ENCODE data around the gene CRLF3.
"Not testable (repeated sequence)": the region's sequence is repeated elsewhere in the genome, so short reads cannot be mapped to it uniquely, and the experiment has no call there.

CRLF3 gene

DNA sequence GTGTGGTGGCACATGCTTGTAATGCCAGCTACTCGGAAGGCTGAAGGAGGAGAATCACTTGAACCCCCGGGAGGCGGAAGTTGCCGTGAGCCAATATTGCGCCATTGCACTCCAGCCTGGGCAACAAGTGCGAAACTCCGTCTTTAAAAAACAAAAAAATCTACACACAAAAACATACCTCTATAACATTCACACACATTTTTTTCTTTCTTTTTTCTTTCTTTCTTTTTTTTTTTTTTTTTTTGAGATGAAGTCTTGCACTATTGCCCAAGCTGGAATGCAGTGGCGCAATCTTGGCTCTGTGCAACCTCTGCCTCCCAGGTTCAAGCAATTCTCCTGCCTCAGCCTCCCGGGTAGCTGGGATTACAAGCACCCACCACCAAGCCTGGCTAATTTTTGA is 9.6 kb downstream of the CRLF3 start:
- in situ Hi-C loops (cut with MboI; ENCODE audit: low sequenced_read_pairs) = not testable (repeated sequence)

- in situ Hi-C loops (cut with MboI; ENCODE audit: low sequenced_read_pairs) = not testable (repeated sequence)
Observed at GRCh38 chr17:30814236-30814635, 10.3 kb downstream of the CRLF3 start.

GRCh38 chr17:30812218-30813177 is 12.0 kb downstream of the CRLF3 start:
- in situ Hi-C loops (cut with MboI; ENCODE audit: low sequenced_read_pairs) = no loop called here

GRCh38 chr17:30809867-30810266 is 14.6 kb downstream of the CRLF3 start:
- in situ Hi-C loops (cut with MboI; ENCODE audit: low sequenced_read_pairs) = no loop called here

DNA sequence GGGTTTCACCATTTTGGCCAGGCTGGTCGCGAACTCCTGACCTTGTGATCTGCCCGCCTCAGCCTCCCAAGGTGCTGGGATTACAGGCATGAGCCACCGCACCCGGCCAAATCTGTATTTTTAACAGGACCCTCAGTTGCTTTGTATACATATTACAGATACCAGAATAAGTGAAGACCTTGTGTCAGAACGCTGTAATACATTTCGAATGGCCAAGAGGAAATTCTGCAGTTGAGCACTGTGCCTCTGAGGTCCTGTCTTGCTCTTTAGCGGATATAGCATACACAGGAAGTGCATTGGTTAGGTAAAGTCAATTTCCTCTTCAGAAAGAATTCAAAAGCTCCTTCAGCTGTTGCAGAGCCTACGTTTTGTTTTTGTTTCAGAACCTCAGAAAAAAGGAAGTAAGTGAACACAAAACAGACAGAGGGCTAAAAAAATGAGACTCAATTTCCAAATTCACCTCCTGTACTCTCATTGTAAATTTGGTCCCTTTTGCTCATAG is 15.7 kb downstream of the CRLF3 start:
- in situ Hi-C loops (cut with MboI; ENCODE audit: low sequenced_read_pairs) = no loop called here

DNA sequence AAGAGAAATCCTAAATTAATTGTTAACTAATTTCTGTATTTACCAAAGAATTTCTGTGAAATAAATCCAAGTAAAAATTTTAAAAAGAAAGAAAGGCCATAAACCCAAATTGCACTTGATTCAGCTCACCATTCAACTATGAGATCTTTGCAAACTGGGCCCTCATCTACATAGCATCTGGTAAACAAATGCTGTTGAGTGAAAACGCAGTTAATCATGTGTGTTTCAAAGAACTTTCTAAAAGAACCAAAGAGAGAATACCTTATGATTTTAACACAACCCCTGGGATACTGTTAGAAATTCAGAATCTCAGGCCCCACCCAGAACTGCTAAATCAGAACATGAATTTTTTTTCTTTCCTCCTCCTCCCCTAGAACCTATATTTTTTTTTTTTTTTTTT is 16.6 kb downstream of the CRLF3 start:
- in situ Hi-C loops (cut with MboI; ENCODE audit: low sequenced_read_pairs) = no loop called here

DNA sequence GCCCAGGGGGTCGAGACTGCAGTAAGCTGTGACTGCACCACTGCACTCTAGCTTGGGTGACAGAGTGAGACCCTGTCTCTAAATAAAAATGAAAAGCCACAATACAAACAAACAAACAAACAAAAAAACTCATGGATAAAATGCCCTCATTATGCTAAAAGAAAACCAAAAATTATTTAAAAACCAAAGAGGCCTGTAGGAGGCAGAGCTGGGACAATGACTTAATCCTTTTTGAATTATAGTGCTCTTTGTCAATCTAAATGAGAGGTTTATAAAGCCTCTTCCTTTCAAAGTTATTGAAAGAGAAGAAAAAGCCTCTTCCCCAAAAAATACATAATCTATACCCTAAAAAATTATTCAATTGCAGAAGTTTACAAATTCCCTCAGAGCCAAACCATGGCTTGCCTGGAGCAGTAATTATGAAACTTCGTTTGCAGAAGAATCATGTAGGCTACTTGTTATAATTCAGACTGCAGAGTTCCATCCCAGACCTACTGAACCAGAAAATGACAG is 18.5 kb downstream of the CRLF3 start:
- in situ Hi-C loops (cut with MboI; ENCODE audit: low sequenced_read_pairs) = no loop called here

DNA sequence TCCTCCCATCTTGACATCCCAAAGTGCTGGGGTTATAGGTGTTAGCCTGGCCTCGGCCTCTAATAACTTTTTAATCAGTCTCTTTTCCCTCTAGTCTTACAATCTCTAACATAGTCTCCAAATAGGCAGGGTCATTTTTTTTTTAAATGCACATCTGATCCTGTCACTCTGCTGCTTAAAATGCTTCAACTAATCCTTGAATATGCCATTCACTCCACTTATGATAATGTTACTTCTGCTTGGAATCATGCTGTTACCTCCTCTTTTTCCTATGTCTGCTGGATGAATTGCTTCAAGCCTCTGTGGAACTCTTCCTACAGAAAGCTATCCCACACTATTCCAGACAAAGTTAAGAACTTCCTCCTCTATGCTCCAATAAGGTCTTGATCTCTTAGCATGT is 22.8 kb downstream of the CRLF3 start:
- in situ Hi-C loops (cut with MboI; ENCODE audit: low sequenced_read_pairs) = no loop called here

- in situ Hi-C loops (cut with MboI; ENCODE audit: low sequenced_read_pairs) = no loop called here
Observed at GRCh38 chr17:30796016-30796415, 28.5 kb downstream of the CRLF3 start.

GRCh38 chr17:30794372-30794771 is 30.1 kb downstream of the CRLF3 start:
- in situ Hi-C loops (cut with MboI; ENCODE audit: low sequenced_read_pairs) = no loop called here

DNA sequence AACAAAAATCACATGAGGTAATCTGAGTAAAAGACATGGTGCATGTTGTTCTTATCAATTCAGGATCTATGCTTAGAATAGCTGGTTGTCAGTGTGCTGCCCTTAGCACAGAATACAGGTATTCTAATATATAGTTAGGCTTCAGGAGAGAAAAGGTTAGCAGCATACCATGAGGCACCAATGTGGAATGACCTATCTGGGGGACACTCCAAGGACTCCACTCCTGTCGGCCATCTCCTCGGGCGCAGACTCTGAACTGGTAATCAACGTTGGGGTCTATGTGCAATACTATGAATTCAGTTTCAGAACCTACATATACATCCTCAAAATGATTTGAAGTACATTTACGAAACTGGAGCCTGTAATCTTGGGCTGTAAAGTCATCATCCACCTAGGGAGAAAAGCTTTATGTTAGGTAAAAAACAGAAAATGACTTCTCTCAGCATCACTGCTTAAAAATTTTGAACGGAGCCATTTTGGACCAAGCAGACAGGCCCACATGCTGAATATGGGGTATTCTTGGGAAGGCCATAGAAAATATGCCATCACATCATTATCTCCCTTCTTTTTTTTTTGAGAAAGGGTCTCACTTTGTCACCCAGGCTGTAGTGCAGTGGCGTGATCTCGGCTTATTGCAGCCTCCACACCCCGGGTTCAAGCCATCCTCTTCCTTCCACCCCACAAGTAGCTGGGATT is 31.1 kb downstream of the CRLF3 start:
- in situ Hi-C loops (cut with MboI; ENCODE audit: low sequenced_read_pairs) = no loop called here

GRCh38 chr17:30790279-30790678 is 34.2 kb downstream of the CRLF3 start:
- in situ Hi-C loops (cut with MboI; ENCODE audit: low sequenced_read_pairs) = no loop called here

DNA sequence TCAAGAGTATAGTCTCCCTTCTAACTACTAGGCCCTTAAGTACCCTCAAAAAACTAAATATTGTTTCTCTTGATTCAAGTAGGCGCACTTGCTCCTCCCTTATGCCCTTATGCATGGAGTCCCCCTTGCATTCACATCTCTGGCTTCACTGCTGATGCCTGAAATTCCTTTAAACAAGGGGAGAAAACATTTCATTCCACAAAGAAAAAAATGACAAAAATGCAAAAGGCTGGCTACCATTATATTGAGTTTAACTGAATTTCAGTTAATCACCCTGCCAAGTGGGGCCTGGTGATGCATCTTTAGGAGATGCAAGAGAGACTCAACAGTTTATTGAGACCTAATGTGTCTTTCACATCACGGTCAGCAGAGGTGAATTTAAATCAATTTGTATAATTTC is 35.6 kb downstream of the CRLF3 start:
- in situ Hi-C loops (cut with MboI; ENCODE audit: low sequenced_read_pairs) = no loop called here

DNA sequence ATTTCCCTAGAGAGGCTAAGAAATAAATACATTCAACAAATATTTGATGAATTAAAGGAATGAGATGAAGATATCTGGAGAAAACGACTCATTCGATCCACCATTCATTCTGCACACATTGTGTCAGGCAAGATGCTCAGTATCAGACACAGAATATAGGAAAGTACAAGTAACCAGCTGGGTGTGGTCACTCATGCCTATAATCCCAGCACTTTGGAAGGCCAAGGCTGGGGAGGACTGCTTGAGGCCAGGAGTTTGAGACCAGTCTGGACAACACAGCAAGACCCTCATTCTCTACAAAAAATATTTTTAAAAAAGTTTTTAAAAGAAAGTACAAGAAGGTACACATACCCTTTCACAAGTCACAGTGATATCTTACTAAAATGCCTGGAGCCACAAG is 42.3 kb downstream of the CRLF3 start:
- in situ Hi-C loops (cut with MboI; ENCODE audit: low sequenced_read_pairs) = no loop called here

DNA sequence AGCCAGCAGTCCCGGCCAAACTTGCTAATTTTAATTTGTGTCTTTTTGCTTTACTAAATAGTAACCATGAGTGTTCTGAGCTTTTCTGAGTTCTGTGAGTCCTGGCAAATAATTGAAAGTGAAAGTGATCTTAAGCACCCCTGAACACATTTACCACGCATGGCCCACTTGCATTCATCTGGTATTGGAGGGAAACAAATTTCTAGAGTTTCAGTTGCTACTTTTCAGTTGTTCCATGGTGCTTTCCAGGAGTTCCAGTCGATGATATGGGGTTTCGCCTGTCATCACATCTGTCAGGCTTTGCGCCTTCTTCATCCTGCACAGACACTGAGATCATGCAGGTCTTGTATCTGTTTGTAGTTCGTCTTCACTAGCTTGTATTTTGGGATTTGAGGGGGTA is 44.1 kb downstream of the CRLF3 start:
- in situ Hi-C loops (cut with MboI; ENCODE audit: low sequenced_read_pairs) = no loop called here

- in situ Hi-C loops (cut with MboI; ENCODE audit: low sequenced_read_pairs) = not testable (repeated sequence)
Observed at GRCh38 chr17:30768771-30769170, 55.7 kb downstream of the CRLF3 start.

DNA sequence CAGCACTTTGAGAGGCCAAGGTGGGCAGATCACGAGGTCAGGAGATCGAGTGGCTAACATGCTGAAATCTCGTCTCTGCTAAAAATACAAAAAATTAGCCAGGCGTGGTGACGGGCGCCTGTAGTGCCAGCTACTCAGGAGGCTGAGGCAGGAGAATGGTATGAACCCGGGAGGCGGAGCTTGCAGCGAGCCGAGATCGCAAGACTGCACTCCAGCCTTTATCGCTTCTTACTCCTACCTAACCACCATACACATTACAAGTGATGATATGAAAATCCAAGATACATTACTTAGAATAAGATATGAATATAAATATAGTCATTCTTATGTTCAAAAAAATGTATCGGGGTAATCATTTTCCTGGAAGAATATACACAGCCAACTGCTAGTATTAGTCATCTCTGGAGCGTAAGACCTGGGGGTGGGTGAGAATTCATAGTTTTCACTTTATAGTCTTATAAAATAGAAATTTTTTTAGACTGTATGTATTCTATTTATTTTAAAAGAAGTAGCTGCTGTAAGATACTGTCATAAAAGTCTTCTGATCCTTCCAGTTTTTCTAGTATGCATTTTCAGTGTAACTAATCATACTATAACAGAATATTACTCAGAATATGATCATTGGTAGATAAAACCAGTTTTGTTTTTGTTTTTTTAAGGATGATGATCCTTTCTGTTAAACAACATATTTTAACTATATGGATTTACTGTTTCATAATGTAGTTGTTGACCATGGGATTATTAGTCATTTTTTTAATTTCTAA is 56.7 kb downstream of the CRLF3 start:
- in situ Hi-C loops (cut with MboI; ENCODE audit: low sequenced_read_pairs) = not testable (repeated sequence)

DNA sequence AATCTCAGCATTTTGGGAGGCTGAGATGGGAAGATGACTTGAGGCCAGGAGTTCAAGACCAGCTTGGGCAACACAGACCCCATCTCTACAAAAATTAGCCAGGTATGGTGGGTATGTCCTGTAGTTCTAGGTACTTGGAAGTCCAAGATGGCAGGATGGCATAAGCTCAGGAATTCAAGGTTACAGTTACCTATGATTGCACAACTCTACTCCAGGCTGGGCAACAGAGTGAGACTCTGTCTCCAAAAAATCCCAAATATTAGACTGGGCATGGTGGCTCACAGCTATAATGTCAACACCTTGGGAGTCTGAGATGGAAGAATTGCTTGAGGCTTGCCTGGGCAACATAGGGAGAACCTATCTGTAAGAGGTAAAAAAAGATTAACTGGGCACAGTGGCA is 63.4 kb downstream of the CRLF3 start:
- in situ Hi-C loops (cut with MboI; ENCODE audit: low sequenced_read_pairs) = no loop called here

DNA sequence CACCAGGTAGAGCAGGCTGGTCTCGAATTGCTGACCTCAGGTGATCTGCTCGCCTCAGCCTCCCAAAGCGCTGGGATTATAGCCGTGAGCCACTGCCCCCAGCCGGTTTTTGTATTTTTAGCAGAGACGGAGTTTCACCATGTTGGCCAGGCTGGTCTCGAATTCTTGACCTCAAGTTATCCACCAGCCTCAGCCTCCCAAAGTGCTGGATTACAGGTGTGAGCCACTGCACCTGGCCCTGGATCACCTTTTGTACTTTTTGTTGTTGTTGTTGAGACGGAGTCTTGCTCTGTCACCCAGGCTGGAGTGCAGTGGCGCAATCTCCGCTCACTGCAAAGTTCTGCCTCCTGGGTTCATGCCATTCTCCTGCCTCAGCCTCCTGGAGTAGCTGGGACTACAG is 71.2 kb downstream of the CRLF3 start:
- in situ Hi-C loops (cut with MboI; ENCODE audit: low sequenced_read_pairs) = not testable (repeated sequence)

DNA sequence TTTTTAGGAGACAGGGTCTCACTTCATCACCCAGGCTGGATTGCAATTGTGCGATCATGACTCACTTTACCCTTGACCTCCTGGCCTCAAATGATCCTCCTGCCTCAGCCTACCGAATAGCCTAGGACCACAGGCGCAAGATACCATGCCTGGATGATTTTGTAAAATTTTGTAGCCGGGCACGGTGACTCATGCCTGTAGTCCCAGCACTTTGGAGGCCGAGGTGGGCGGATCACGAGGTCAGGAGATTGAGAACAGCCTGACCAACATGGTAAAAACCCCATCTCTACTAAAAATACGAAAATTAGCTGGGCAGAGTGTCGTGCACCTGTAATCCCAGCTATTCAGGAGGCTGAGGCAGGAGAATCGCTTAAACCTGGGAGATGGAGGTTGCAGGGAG is 73.5 kb downstream of the CRLF3 start:
- in situ Hi-C loops (cut with MboI; ENCODE audit: low sequenced_read_pairs) = not testable (repeated sequence)

DNA sequence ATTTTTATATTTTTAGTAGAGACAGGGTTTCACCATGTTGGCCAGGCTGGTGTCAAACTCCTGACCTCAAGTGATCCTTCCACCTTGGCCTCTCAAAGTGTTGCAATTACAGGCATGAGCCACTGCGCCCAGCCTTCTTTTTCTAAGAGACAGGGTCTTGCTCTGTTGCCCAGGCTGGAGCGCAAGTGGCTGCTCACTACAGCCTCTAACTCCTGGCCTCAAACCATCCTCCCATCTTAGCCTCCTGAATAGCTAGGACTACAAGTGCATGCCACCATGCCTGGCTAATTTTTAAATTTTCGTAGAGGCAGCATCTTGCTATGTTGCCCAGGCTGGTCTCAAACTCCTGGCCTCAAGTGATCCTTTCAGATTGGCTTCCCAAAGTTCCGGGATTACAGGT is 76.9 kb downstream of the CRLF3 start:
- in situ Hi-C loops (cut with MboI; ENCODE audit: low sequenced_read_pairs) = not testable (repeated sequence)
